Kasumi-1 (cell line): ENCODE results near the gene GNG13.
"Not testable (repeated sequence)": the region's sequence is repeated elsewhere in the genome, so short reads cannot be mapped to it uniquely, and the experiment has no call there.

Source experiments
- DNase-seq, 2 experiments: peaks; one replicate each; lab custom pipeline; 2025; lab: John Stamatoyannopoulos, UW

GNG13 gene

DNA sequence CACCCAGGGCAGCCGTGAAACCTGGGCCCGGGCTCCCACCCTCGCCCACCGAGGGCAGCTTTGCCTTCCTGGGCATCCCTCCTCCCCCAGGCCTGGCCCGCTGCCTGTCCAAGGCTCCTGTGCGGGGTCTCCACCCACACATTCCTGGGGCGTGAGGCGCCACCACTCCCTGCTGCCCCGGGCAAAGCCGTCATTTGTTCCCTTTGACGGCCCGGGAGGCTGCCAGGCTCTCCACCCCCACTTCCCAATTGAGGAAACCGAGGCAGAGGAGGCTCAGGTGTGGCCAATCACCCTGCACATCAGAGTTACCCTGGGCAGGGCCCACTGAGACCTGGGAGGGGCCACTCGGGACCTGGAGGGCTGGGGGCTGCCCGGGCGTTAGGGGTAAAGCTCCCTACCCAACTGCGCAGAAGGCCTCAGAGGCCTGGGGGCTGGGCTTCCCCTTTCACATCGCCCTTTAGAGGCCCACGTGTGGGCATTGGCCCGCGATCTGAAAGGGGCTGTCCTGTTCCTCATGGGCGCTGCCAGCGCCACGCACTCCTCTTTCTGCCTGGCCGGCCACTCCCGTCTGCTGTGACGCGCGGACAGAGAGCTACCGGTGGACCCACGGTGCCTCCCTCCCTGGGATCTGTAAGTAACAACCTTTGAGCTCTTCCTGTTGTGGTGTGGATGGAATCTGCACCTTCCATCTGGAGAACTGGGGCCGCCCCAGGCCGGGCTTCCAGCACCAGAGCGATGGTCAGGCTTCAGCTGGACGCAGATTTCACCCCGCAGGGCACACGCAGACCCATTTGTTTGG, 39.8 kb downstream of the GNG13 start, which contains the start of gene MSLN:
Gene MSLN (plus strand): TSS at position 190 of the 799 bp plus-strand sequence. CDS start 1,947 bp downstream, outside the sequence.
- no peak for DNase-seq

DNA sequence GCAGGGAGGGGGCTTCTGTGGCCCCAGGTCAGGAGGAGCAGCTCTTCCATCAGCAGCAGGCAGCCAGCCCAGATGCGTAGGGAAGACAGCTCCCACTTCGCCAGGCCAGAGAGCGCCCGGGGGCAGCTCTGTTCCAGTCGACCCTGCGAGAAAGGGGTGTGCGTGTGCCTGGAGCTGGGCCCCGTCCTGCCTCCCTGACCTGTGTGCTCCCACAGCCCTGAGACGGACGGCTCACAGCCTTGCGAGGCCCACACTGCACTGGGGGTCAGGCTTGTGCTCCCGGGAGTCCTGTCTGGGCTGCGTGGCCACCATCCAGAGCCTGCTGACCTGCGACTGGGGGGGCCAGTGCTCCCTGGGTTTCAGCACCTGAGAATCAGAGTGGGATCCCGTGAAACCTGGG, 40.5 kb downstream of the GNG13 start:
- DNase-seq = no peak

DNA sequence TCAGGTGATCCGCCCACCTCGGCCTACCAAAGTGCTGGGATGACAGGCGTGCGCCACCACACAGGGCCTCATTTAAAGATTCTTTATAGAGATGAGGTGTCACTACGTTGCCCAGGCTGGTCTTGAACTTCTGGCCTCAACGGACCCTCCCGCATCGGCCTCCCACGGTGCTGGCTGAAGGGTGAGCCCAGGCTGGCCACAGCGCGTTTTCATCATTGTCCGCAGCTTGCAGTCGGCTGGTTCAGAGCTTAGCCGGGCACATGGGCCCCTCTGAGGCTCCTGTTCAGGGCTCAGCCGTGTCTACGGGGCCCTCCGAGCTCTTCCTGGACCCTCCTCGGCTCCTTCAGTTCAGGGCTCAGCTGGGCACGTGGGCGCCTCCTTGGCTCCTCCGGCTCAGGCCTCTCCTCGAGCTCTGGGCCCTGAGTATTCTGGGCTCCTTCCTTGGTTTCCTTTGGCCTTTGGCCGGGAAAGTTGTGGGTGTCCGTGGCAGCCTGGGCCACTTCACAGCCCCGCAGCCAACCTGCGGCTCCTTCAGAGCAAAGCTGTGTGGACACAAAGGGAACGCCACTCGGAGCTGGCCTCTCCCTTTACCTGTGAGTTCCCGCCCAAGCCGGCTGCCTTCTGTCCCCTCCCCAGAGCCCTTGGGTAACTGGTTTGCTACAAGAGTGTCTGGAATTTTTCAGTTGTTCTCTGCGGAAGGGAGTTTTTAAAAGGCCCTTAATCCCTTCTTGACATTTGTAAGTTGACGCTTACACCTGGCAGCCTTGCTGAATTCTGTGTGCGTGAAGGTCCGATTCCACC, 41.2 kb downstream of the GNG13 start:
- DNase-seq = no peak

GRCh38 chr16:756428-756827, 44.1 kb downstream of the GNG13 start:
- DNase-seq = no peak

GRCh38 chr16:754656-755055, 45.9 kb downstream of the GNG13 start:
- peak in 1 of 2 experiments; percentile 12 for DNase-seq

GRCh38 chr16:754121-754607, 46.4 kb downstream of the GNG13 start:
- not testable (repeated sequence) for DNase-seq

- DNase-seq = no peak
Observed at GRCh38 chr16:752007-752312, 48.6 kb downstream of the GNG13 start.

- no peak for DNase-seq
Observed at GRCh38 chr16:751152-752006, 49.2 kb downstream of the GNG13 start.

GRCh38 chr16:750485-750884, 50.0 kb downstream of the GNG13 start:
- no peak for DNase-seq

GRCh38 chr16:749010-749409, 51.5 kb downstream of the GNG13 start:
- DNase-seq = no peak
